ENCODE data around the gene IQCE.

DNA sequence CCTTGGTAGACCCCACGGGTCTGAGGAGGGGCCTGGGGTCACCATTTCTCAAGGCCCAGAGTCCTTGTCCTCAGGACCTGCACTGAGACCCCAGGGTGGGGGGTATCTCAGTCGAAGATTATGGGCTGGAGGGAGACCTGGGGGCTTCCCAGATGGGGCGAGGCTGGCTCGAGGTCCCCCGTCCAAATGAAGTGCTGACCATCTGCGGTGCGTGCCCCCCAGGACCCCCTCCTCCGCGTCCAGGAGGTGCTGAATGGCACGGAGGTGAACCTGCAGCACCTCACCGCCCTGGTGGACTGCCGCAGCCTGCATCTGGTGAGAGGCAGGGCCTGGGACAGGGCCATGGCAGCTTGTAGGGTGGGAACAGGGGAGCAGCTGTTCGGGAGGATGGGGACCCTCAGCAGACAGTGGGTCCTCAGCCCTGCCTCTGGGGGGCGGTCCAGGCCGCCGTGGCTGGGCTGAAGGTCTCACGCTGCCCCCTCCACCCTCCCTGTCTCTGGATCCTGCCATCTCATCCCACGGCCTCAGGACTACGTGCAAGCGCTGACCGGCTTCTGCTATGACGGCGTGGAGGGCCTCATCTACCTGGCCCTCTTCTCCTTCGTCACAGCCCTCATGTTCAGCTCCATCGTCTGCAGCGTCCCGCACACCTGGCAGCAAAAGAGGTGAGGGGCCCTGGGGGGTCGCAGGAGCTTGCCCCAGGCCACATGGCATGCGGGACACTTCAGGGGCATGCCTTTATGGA is 97.3 kb downstream of the IQCE start:
- no peak for TF ChIP-seq POLR2A (IDR thresholded peaks at IDR 0.05)
- TF ChIP-seq, protein P1, sequence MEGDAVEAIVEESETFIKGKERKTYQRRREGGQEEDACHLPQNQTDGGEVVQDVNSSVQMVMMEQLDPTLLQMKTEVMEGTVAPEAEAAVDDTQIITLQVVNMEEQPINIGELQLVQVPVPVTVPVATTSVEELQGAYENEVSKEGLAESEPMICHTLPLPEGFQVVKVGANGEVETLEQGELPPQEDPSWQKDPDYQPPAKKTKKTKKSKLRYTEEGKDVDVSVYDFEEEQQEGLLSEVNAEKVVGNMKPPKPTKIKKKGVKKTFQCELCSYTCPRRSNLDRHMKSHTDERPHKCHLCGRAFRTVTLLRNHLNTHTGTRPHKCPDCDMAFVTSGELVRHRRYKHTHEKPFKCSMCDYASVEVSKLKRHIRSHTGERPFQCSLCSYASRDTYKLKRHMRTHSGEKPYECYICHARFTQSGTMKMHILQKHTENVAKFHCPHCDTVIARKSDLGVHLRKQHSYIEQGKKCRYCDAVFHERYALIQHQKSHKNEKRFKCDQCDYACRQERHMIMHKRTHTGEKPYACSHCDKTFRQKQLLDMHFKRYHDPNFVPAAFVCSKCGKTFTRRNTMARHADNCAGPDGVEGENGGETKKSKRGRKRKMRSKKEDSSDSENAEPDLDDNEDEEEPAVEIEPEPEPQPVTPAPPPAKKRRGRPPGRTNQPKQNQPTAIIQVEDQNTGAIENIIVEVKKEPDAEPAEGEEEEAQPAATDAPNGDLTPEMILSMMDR (IDR thresholded peaks at IDR 0.05) = no peak
